NCI-H146 treated with DMSO at 0.1 percent for 48 hours (cell line): ENCODE results near the gene NEGR1.

Experiments
- DNase-seq: peaks from one replicate; lab custom pipeline; 2025; ENCODE audit not compliant: unreplicated experiment; lab: John Stamatoyannopoulos, UW

The NEGR1 gene

DNA sequence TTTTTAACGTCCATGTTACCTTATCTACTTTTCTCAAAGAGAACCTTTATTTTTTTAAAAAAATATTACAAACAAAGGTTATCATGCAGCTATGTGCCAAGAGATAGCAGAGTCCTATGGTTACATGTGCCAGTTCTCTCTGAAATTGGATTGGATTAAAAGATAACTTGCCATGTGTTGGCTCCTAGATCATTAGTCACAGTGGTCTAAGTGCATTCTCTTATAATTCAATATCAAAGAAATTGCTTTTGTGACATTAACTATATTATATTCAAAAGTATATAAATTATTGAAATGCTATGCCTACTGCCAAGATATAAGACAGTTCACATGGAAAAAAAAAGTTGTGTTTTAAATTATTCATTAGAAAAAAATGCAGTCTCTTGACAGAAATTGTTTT is 494.2 kb downstream of the NEGR1 start:
- DNase-seq, result no peak

DNA sequence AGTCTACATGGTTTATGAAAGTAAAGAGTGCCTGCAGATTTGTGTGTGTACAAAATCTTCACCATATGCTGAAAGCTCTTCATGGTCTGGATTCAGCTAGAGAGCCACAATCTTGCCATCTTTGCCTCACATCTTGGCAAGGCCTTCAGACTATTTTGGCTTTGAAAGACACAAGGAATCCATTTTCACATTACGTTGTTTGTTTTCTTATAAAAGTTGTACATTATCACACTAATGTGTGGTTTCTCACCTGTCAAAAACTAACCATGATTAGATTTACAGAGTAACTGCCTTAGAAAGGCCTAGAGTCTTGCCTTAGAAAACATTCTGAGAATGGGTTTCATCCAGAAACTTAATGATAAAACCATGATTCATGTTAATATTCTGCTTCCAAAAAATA is 494.6 kb downstream of the NEGR1 start:
- no peak for DNase-seq

DNA sequence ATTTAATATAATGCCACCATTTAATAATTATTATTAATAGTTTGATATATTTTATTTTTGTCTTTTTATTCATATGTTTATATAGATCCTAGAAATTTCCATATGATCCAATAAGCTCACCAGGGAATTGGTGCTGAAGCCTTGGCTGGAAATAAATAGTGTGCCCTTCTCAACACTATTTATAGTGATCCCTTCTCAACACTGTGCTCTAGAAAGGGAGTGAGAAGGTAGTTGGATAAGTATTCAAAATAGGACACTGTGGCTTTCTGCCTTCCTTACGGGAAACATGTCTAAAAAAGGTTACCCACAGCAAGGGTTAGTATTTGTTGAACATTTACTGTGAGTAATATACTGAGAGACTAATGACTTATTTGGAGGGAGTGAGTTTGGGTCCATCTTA is 496.1 kb downstream of the NEGR1 start:
- DNase-seq, result no peak

- peak; percentile 39 for DNase-seq
Measured at GRCh38 chr1:71785450-71785849, 496.9 kb downstream of the NEGR1 start.

GRCh38 chr1:71785000-71785399 is 497.3 kb downstream of the NEGR1 start:
- no peak for DNase-seq

DNA sequence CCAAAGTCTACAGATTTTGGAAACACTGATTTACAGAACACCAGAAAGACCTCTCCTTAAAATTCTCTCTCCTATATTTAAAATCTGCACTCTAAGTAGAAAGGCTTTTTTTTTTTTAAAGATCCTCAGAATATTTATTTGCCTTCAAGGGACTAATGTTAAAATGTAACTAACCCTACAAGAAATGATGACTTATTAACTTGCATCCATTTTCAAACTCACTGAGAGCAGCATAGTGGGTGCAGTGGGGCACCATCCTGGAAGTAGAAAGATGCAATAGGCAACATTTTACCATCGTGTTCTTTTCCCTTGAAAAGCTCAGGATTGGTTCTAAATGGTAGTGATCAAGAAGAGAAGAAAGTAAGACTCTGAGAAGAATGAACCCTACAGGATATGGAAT is 498.1 kb downstream of the NEGR1 start:
- no peak for DNase-seq

DNA sequence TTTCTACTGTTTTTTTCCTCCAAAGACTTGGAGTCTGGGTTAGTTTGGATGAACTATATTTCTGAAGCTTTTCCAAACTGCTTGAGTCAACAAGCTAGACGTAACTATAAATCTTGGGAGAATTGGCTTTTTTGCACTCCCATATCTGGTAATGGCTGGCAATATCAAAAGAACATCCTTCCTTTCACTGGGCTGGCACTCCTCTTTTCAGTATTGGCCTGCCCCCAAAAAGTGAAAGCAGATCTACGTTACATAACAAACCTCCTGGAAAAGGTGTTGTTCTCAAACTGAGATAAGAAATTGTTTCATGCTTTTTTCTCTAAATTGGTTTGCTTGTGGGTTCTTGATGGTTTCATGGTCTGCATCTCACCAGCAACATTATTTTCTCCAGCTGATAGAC is 499.3 kb downstream of the NEGR1 start:
- DNase-seq, result no peak

GRCh38 chr1:71781450-71781849 is 500.9 kb downstream of the NEGR1 start:
- DNase-seq, result no peak

GRCh38 chr1:71780681-71781080 is 501.7 kb downstream of the NEGR1 start:
- DNase-seq, result no peak

GRCh38 chr1:71778940-71779339 is 503.4 kb downstream of the NEGR1 start:
- DNase-seq, result no peak

- DNase-seq, result no peak
Measured at GRCh38 chr1:71777094-71777493, 505.2 kb downstream of the NEGR1 start.

DNA sequence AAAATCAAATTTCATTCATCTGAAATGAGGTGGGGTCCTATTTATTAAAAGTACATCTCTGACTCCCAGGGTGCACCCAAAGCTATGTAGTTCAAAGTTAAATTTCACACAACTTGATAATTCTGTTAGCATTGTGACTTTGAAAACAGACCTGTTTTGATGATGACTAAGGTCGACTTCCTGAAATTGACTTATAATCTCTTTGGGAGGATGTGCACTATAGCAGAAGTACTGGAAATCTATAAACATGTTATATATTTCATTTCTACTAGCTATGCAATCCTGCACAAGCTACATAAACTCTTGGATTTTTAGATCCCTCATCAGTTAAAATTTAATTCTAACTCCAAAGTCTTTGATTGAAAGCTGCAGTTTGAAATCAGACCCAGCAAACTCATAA is 507.6 kb downstream of the NEGR1 start:
- DNase-seq, result no peak

- DNase-seq, result no peak
Measured at GRCh38 chr1:71770121-71770520, 512.2 kb downstream of the NEGR1 start.

DNA sequence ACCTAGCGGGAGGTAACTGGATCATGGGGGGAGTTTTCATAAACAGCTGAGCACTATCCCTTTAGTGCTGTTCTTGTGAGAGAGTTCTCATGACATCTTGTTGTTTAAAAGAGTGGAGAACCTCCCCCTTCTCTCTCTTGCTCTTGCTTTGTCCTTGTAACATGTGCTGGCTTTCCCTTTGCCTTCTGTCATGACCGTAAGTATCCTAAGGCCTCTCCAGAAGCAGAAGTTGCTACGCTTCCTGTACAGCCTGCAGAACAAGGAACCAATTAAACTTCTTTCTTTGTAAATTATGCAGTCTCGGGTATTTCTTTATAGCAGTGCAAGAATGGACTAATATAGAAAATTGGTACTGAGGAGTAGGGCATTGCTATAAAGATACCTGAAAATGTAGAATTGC is 515.6 kb downstream of the NEGR1 start:
- no peak for DNase-seq

DNA sequence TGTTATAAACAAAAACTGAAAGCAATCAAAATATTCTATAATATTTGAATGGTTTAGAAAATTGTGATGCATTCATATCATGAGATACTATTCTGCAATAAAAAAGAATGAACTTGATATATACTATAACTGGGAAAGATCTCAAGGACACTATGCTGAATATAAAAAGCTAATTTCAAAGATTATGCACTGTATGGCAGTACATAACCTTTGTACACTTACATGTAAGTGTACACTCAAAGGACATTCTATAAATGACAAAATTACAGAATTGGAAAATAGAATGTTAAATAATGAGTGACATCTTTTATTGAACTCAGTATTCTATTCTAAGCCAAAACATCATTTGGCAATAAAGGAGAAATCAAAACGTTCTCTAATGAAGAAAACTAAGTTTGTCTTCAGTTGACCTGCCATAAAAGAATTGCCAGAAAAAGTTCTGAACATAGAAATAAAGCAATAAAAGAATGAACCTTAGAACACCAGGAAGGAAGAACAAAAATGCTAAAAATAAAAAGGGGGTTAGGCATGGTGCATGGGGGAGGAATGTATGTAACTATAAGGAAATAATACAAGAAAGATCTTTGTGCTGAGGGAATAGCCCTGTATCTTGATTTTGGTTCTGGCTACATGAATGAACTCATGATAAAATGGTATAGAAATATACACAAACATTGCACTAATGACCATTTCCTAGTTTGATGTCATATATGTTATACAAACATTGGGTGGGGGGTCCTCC is 519.7 kb downstream of the NEGR1 start:
- no peak for DNase-seq

GRCh38 chr1:71755441-71755840 is 526.9 kb downstream of the NEGR1 start:
- no peak for DNase-seq

DNA sequence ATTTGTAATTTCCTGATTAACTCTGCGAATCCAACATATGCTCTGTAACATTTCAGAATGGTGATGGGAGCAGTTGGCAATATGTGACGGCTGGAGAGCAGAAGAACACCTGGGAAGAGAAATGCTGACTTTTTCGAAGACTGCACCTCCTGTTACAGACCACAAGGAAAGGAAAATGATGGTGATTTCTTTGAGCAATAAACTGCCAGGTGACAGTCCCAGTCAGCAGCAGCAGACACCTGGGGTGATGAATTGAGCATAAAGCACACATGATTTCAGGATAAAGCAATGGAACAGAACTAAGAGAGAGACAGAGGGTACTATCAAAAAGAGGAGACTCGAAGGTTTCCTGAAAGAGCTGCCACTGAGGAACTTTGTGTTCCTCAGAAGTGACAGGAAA is 528.6 kb downstream of the NEGR1 start:
- peak; percentile 92 for DNase-seq

DNA sequence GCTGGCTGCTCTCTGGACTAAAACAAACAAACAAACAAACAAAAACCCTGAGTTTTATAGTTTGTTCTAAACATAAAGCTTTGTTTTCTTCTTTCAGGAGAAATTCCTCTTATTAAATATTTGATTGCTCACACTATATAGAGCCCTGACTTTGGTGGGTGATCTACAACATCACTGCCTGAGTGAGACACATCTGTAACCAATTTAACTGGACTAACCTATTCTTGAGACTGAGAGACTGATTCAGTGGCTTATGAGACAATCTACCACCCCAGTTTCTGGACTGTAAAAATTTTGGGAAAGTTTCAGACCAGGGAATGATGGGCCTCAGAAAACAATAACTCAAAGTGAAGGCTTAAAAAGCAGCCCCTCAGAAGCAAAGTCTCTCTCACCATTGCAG is 537.0 kb downstream of the NEGR1 start:
- DNase-seq, result no peak

DNA sequence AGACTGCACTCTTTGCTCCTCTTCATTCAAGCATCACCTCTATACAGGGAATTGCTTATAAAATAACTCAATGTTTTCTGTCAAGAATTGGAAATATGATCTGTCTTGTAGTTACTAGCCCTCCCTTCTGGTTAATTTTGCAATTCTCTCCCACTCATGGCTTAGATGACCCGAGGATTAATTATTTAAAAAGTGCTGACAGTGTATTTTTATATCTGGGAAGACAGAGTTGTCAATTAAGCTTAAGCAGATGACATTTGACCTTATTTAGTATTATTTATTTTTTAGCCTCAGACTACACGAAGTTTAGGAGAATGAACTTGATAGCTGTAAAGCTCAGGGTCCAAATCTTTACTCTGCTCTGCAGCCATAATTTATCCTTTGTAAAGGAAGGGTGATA is 538.5 kb downstream of the NEGR1 start:
- no peak for DNase-seq

DNA sequence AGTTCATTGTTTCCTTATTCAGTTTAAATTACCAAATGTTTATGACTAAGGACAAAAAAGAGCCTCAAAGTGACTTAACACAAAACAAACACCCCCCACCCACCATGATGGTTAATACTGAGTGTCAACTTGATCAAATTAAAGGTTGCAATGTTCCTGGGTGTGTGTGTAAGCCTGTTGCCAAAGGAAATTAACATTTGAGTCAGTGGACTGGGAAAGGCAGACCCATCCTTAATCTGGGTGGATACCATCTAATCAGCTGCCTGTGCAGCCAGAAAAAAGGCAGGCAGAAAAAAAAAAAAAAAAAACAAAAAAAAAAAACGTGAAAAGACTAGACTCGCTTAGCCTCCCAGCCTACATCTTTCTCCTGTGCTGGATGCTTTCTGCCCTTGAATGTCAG is 543.4 kb downstream of the NEGR1 start:
- DNase-seq, result peak; percentile 56

- DNase-seq, result no peak
Measured at GRCh38 chr1:71738256-71738655, 544.1 kb downstream of the NEGR1 start.

DNA sequence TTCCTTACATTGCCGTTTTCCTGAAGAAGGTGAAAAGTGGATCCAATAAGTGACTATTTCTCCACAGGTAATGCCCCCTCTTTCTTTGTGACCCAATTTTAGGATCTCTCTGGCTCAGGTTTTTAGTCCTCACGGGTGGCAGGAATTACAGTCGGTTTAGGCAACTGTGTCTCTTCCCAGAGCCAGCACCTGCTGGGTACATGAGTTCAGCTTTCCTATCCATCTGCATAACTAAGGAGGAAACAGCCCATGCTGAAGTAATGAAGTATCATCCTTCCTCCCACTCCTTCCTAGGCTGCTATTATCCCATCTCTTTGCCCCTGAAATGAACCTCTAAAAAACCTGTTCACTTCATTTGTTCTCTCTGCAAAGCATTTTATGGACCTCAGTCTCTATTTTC is 544.6 kb downstream of the NEGR1 start:
- DNase-seq, result no peak

DNA sequence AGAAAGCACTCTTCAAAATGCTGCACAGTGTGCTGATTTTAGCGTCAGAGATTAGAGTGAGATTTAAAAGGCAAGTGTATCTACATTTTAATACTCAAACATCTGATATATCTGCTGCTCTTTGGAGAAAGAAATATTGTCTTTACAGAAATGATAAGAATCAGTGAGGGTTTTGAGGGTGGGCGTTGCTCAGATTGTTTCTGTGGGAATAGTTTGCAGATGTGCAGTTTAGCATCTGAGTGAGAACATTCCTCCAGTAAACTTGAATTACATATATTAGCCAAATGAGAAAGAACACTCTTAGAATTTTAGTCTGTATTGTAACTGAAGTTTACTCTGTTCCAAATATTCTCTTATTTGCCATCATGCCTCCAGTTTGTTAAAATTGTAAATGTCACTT is 549.2 kb downstream of the NEGR1 start:
- no peak for DNase-seq
